Ishikawa (cell line): ENCODE measurements around the gene CAT.

Experiments used
- CREB1 ChIP-seq: IDR thresholded peaks from 2 replicates; pipeline ENCODE4 v1.6.1; 2012; ENCODE audit warnings: low read depth
- EP300 ChIP-seq: IDR thresholded peaks from 2 replicates; pipeline ENCODE4 v1.6.1; 2012; ENCODE audit warnings: borderline replicate concordance
- FOXM1 ChIP-seq: IDR thresholded peaks from 2 replicates; pipeline ENCODE4 v1.6.1; 2012; ENCODE audit warnings: low read depth, borderline replicate concordance
- MAX ChIP-seq: IDR thresholded peaks from 2 replicates; pipeline ENCODE4 v1.6.1; 2012
- REST ChIP-seq: IDR thresholded peaks from 2 replicates; pipeline ENCODE4 v1.6.1; 2012; ENCODE audit warnings: low read depth, mild to moderate bottlenecking
- USF1 ChIP-seq: IDR thresholded peaks from 2 replicates; pipeline ENCODE4 v1.6.1; 2012

- TF ChIP-seq MAX (no peak), USF1 (no peak), REST (no peak), CREB1 (no peak), FOXM1 (no peak), EP300 (no peak)
These were observed 5.7 kb downstream of the CAT start for GRCh38 chr11:34444428-34444827.
